Testis (tissue), 3 donors: ENCODE measurements around the gene CALD1. TPM values are rescaled to one million over a fixed set of nuclear protein-coding genes. Genes with fewer than 3 reads are reported as not detected.

ENCODE experiments used
- DNase-seq: peaks from one replicate; pipeline ENCODE4 v3.0.0-alpha.2; 2019
- H3K27ac ChIP-seq, 2 donors: fragments of 200-600 bp; sonication (generic); one replicate each; pipeline ENCODE4 v1.5.1; 2019
- H3K27me3 ChIP-seq: fragments of 200-600 bp; sonication (generic); one replicate; pipeline ENCODE4 v1.5.1; 2019
- H3K36me3 ChIP-seq: fragments of 200-600 bp; sonication (generic); one replicate; pipeline ENCODE4 v1.5.1; 2017; ENCODE audit warnings: low read depth; ENCODE audit errors: missing control alignments
- H3K4me1 ChIP-seq: fragments of 200-600 bp; sonication (generic); one replicate; pipeline ENCODE4 v1.5.1; 2019
- H3K4me3 ChIP-seq, 2 donors: fragments of 200-600 bp; sonication (generic); one replicate each; pipeline ENCODE4 v1.5.1; 2017 to 2019
- H3K9me3 ChIP-seq: fragments of 200-600 bp; sonication (generic); one replicate; pipeline ENCODE4 v1.5.1; 2017
- CTCF ChIP-seq, 3 experiments: fragments of 450-650 bp in 2 of 3; fragments of 200-600 bp in 1 of 3; sonication (generic) in 1 of 3; IDR thresholded peaks; one replicate each; pipeline ENCODE4 v1.5.1; 2016 to 2019; ENCODE audit warnings: antibody characterized with exemption in 3 of 3, mild to moderate bottlenecking in 2 of 3, moderate library complexity in 1 of 3
- POLR2A ChIP-seq: fragments of 450-650 bp; IDR thresholded peaks from one replicate; pipeline ENCODE4 v1.6.1; 2017; ENCODE audit warnings: antibody characterized with exemption, mild to moderate bottlenecking, moderate library complexity
- WGBS, 2 donors: methylation state at CpG; one replicate each; pipeline ENCODE4 v1.1.5; 2018; 5-methylcytosine and 5-hydroxymethylcytosine counted together
- intact Hi-C: fragments of 100-400 bp; cut with DNase I; formaldehyde crosslinking; loops from one replicate; pipeline ENCODE4 v1.15.1; 2023; ENCODE audit warnings: low total_unique reads
- polyA plus RNA-seq: library from polyadenylated mRNA; stranded (reverse); fragments of 350-450 nt; fragmentation: Illumina TruSeq; extraction: RNeasy Lipid Tissue Mini Kit (QIAGEN cat#74804); gene quantifications from one replicate; pipeline ENCODE4 v1.2.3, GENCODE V29; 2014; ENCODE audit warnings: low read depth, low replicate concordance; ENCODE audit not compliant: insufficient read depth
- total RNA-seq, 2 donors: library from RNA; depleted of rRNA; stranded (reverse); fragments of >200 nt; gene quantifications; one replicate each; pipeline ENCODE4 v1.2.3, GENCODE V29; 2016

The CALD1 gene
- total and polyA plus RNA-seq, 3 donors from 2014 or later, result 103 to 153 (median 135) TPM

- Histone ChIP-seq H3K27me3 (no peaks in the 10 kb centered on the region), H3K36me3 (no peaks in the 10 kb centered on the region), H3K27ac (no peak overlapping the region), H3K9me3 (no peaks in the 10 kb centered on the region), H3K4me3 (no peak overlapping the region), H3K4me1 (peaks cover 26% of the 10 kb centered on the region)
- intact Hi-C loops, result no loop called here
- TF ChIP-seq CTCF (IDR thresholded peaks at IDR 0.05) (no peak), POLR2A (no peak)
- WGBS, 2 donors, result 44 to 68% methylated on average over 1 of the region's 1 CpG
- DNase-seq, result no peak
Measured at GRCh38 chr7:134894928-134895327, 115.5 kb downstream of the CALD1 start.

GRCh38 chr7:134896073-134896472, 116.6 kb downstream of the CALD1 start:
- Histone ChIP-seq H3K27ac (no peak overlapping the region), H3K4me1 (peaks cover 17% of the 10 kb centered on the region), H3K27me3 (no peaks in the 10 kb centered on the region), H3K36me3 (no peaks in the 10 kb centered on the region), H3K9me3 (no peaks in the 10 kb centered on the region), H3K4me3 (no peak overlapping the region)
- TF ChIP-seq CTCF (IDR thresholded peaks at IDR 0.05), result no peak
- no peak for TF ChIP-seq POLR2A
- no peak for DNase-seq
- intact Hi-C loops, result no loop called here
- 87 to 93% methylated on average over 4 of the region's 4 CpGs for WGBS, 2 donors

- Histone ChIP-seq H3K4me3 (no peak overlapping the region), H3K9me3 (no peaks in the 10 kb centered on the region), H3K27ac (peak overlapping the region in 1 of 2 donors; percentile 32), H3K27me3 (no peaks in the 10 kb centered on the region), H3K36me3 (no peaks in the 10 kb centered on the region), H3K4me1 (peaks cover 16% of the 10 kb centered on the region)
- no peak for DNase-seq
- no peak for TF ChIP-seq CTCF (IDR thresholded peaks at IDR 0.05)
- no peak for TF ChIP-seq POLR2A
- WGBS, 2 donors, result 67 to 76% methylated on average over 6 to 7 of the region's 7 CpGs
- intact Hi-C loops, result no loop called here
Measured at GRCh38 chr7:134897936-134898335, 118.5 kb downstream of the CALD1 start.

- intact Hi-C loops, result no loop called here
- Histone ChIP-seq H3K27me3 (no peaks in the 10 kb centered on the region), H3K27ac (no peak overlapping the region), H3K4me1 (peaks cover 22% of the 10 kb centered on the region), H3K4me3 (no peak overlapping the region), H3K9me3 (no peaks in the 10 kb centered on the region), H3K36me3 (no peaks in the 10 kb centered on the region)
- no peak for DNase-seq
- TF ChIP-seq POLR2A (no peak), CTCF (IDR thresholded peaks at IDR 0.05) (no peak)
- 64 to 71% methylated on average over 3 of the region's 3 CpGs for WGBS, 2 donors
Measured at GRCh38 chr7:134899729-134900128, 120.3 kb downstream of the CALD1 start.

GRCh38 chr7:134900166-134900982, 120.9 kb downstream of the CALD1 start:
- Histone ChIP-seq H3K27ac (no peak overlapping the region), H3K27me3 (no peaks in the 10 kb centered on the region), H3K36me3 (no peaks in the 10 kb centered on the region), H3K9me3 (no peaks in the 10 kb centered on the region), H3K4me3 (no peak overlapping the region), H3K4me1 (peaks cover 25% of the 10 kb centered on the region)
- WGBS, 2 donors, result 87 to 90% methylated on average over 9 of the region's 9 CpGs
- TF ChIP-seq CTCF (IDR thresholded peaks at IDR 0.05) (no peak), POLR2A (no peak)
- DNase-seq, result no peak
- intact Hi-C loops, result no loop called here
